ENCODE data around the gene TM9SF2. TPM values are rescaled to one million over a fixed set of nuclear protein-coding genes. Genes with fewer than 3 reads are reported as not detected.

TM9SF2 gene
- total RNA-seq, 2 experiments from 2014 or later, result 67.9 to 79.4 TPM

- DNase-seq (no peak), ATAC-seq (no peak)
- Mint-ChIP-seq H3K9me3 (ENCODE audit: low read depth) (no peaks in the 10 kb centered on the region), H3K4me1 (peaks cover 2% of the 10 kb centered on the region), H3K4me3 (no peak overlapping the region), H3K27ac (no peak overlapping the region), H3K36me3 (no peaks in the 10 kb centered on the region), H3K27me3 (no peaks in the 10 kb centered on the region)
- CTCF ChIA-PET, result interaction anchor here (0.8 to 0.9 kb wide), 2 partner anchors 20 to 315 kb away, joined by 3 to 4 read pairs; no protein-coding TSS in a partner anchor
These were observed 79.4 kb downstream of the TM9SF2 start for GRCh38 chr13:99580500-99581268.

- no peak for ATAC-seq
These were observed 81.2 kb downstream of the TM9SF2 start for GRCh38 chr13:99582511-99582910.

GRCh38 chr13:99585609-99586008 is 84.3 kb downstream of the TM9SF2 start:
- no peak overlapping the region for H3K27ac Mint-ChIP-seq
- H3K27me3 Mint-ChIP-seq, result peaks cover 5% of the 10 kb centered on the region
- no peaks in the 10 kb centered on the region for H3K36me3 Mint-ChIP-seq
- H3K9me3 Mint-ChIP-seq (ENCODE audit: low read depth), result no peaks in the 10 kb centered on the region
- no peak for ATAC-seq
- no peaks in the 10 kb centered on the region for H3K4me1 Mint-ChIP-seq
- no peak for DNase-seq
- no peak overlapping the region for H3K4me3 Mint-ChIP-seq
- CTCF ChIA-PET, result no interaction called here

More at GRCh38 chr13:99582511-99582910, 81.2 kb downstream of the TM9SF2 start:
- no peak for DNase-seq
- no peaks in the 10 kb centered on the region for H3K27me3 Mint-ChIP-seq
- no peaks in the 10 kb centered on the region for H3K9me3 Mint-ChIP-seq (ENCODE audit: low read depth)
- peaks cover 2% of the 10 kb centered on the region for H3K4me1 Mint-ChIP-seq
- no peak overlapping the region for H3K27ac Mint-ChIP-seq
- CTCF ChIA-PET, result no interaction called here
- no peaks in the 10 kb centered on the region for H3K36me3 Mint-ChIP-seq
- no peak overlapping the region for H3K4me3 Mint-ChIP-seq

- H3K4me3 Mint-ChIP-seq, result no peak overlapping the region
- H3K27me3 Mint-ChIP-seq, result peaks cover 5% of the 10 kb centered on the region
- CTCF ChIA-PET, result no interaction called here
- H3K36me3 Mint-ChIP-seq, result no peaks in the 10 kb centered on the region
- no peak overlapping the region for H3K27ac Mint-ChIP-seq
- ATAC-seq (no peak), DNase-seq (no peak)
- no peaks in the 10 kb centered on the region for H3K9me3 Mint-ChIP-seq (ENCODE audit: low read depth)
- no peaks in the 10 kb centered on the region for H3K4me1 Mint-ChIP-seq
These were observed 85.7 kb downstream of the TM9SF2 start for GRCh38 chr13:99587021-99587420.

- ATAC-seq (no peak), DNase-seq (no peak)
- Mint-ChIP-seq H3K27ac (no peak overlapping the region), H3K27me3 (peaks cover 7% of the 10 kb centered on the region), H3K9me3 (ENCODE audit: low read depth) (no peaks in the 10 kb centered on the region), H3K4me1 (no peaks in the 10 kb centered on the region), H3K4me3 (no peak overlapping the region), H3K36me3 (no peaks in the 10 kb centered on the region)
- CTCF ChIA-PET, result no interaction called here
These were observed 86.8 kb downstream of the TM9SF2 start for GRCh38 chr13:99587893-99588606.

GRCh38 chr13:99589575-99589974 is 88.3 kb downstream of the TM9SF2 start:
- no peaks in the 10 kb centered on the region for H3K36me3 Mint-ChIP-seq
- H3K4me3 Mint-ChIP-seq, result no peak overlapping the region
- ATAC-seq (no peak), DNase-seq (no peak)
- H3K27ac Mint-ChIP-seq, result no peak overlapping the region
- peaks cover 7% of the 10 kb centered on the region for H3K27me3 Mint-ChIP-seq
- CTCF ChIA-PET, result no interaction called here
- H3K4me1 Mint-ChIP-seq, result no peaks in the 10 kb centered on the region
- no peaks in the 10 kb centered on the region for H3K9me3 Mint-ChIP-seq (ENCODE audit: low read depth)

DNA sequence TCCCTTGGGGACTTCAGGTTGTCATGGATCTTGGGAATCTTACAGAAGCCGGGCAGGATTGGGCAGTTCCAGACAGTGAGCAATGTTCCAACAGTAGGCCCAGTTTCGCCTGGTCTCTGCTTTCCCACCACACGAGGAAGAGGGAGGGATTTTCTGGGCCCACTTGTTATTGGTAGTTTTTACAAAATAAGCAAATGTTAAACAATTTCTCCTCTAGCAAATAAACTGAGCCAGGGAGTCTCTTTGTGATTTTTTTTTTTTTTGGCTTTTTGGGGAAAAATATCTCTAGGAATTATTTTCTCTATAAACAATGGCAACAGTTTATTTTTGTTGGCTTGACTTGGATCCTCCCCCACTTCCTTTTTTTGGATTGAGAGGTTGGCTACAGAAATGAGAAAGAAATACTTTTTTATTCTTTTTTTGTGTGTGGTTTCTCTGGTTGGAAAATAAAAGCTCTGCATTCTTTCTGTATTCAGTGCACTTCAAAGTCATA is 89.3 kb downstream of the TM9SF2 start:
- Mint-ChIP-seq H3K27me3 (peaks cover 11% of the 10 kb centered on the region), H3K36me3 (no peaks in the 10 kb centered on the region), H3K9me3 (ENCODE audit: low read depth) (no peaks in the 10 kb centered on the region), H3K4me1 (no peaks in the 10 kb centered on the region), H3K27ac (no peak overlapping the region), H3K4me3 (no peak overlapping the region)
- DNase-seq, result no peak
- no peak for ATAC-seq
- CTCF ChIA-PET, result no interaction called here

DNA sequence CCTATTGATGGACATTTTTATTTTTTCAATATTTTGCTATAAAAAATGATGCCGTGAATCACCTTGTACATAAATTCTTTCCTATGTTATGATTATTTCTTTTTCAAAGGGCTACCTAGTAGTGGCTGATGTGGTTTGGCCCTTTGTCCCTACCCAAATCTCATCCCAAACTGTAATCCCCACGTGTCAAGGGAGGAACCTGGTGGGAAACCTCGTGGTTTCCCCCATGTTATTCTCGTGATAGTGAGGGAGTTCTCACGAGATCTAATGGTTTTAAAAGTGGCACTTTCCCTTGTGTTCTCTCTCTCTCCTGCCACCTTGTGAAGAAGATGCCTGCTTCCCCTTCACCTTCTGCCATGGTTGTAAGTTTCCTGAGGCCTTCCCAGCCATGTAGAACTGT is 94.9 kb downstream of the TM9SF2 start:
- H3K36me3 Mint-ChIP-seq, result no peaks in the 10 kb centered on the region
- peaks cover 6% of the 10 kb centered on the region for H3K27me3 Mint-ChIP-seq

DNA sequence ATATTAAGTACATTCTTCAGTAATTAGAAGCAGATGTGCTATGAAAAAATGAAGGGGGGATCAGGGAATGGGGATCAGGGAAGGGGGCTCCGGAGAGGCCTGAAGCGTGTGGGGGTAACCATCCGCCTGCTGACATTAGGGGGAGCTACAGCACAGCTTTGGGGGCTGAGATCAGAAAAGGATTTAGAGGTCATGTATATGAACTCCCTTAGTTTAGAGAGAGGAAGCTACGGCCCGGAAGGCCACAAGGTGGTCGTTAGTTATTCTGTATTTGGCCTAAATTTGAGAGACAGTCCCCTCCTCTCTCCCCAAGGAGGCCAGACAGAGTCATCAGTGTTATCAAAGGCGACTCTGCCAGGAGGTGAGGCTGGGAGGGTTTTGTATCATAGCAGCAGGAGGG is 99.0 kb downstream of the TM9SF2 start:
- DNase-seq, result no peak
- no peak overlapping the region for H3K27ac Mint-ChIP-seq
- H3K27me3 Mint-ChIP-seq, result peaks cover under 1% of the 10 kb centered on the region
- no peak overlapping the region for H3K4me3 Mint-ChIP-seq
- ATAC-seq, result no peak
- no peaks in the 10 kb centered on the region for H3K36me3 Mint-ChIP-seq
- no peaks in the 10 kb centered on the region for H3K9me3 Mint-ChIP-seq (ENCODE audit: low read depth)
- peaks cover 8% of the 10 kb centered on the region for H3K4me1 Mint-ChIP-seq
- CTCF ChIA-PET, result interaction anchor here (0.8 kb wide), 1 partner anchor 19 kb away, joined by 3 read pairs; no protein-coding TSS in a partner anchor

More for the DNA sequence above, 94.9 kb downstream of the TM9SF2 start:
- Mint-ChIP-seq H3K9me3 (ENCODE audit: low read depth) (no peaks in the 10 kb centered on the region), H3K4me3 (no peak overlapping the region), H3K27ac (no peak overlapping the region), H3K4me1 (peaks cover 1% of the 10 kb centered on the region)
- ATAC-seq, result no peak
- no peak for DNase-seq
- CTCF ChIA-PET, result no interaction called here

- Mint-ChIP-seq H3K27ac (no peak overlapping the region), H3K4me1 (peaks cover 16% of the 10 kb centered on the region), H3K9me3 (ENCODE audit: low read depth) (no peaks in the 10 kb centered on the region), H3K4me3 (no peak overlapping the region), H3K36me3 (no peaks in the 10 kb centered on the region), H3K27me3 (no peaks in the 10 kb centered on the region)
- CTCF ChIA-PET, result no interaction called here
- ATAC-seq (no peak), DNase-seq (no peak)
These were observed 100.3 kb downstream of the TM9SF2 start for GRCh38 chr13:99601535-99601934.

- DNase-seq (no peak), ATAC-seq (no peak)
- H3K27ac Mint-ChIP-seq, result no peak overlapping the region
- H3K4me1 Mint-ChIP-seq, result peaks cover 27% of the 10 kb centered on the region
- CTCF ChIA-PET, result no interaction called here
- peaks cover 4% of the 10 kb centered on the region for H3K36me3 Mint-ChIP-seq
- no peaks in the 10 kb centered on the region for H3K9me3 Mint-ChIP-seq (ENCODE audit: low read depth)
- peak overlapping the region; percentile 4 for H3K4me3 Mint-ChIP-seq
- no peaks in the 10 kb centered on the region for H3K27me3 Mint-ChIP-seq
These were observed 103.4 kb downstream of the TM9SF2 start for GRCh38 chr13:99604636-99605035.

DNA sequence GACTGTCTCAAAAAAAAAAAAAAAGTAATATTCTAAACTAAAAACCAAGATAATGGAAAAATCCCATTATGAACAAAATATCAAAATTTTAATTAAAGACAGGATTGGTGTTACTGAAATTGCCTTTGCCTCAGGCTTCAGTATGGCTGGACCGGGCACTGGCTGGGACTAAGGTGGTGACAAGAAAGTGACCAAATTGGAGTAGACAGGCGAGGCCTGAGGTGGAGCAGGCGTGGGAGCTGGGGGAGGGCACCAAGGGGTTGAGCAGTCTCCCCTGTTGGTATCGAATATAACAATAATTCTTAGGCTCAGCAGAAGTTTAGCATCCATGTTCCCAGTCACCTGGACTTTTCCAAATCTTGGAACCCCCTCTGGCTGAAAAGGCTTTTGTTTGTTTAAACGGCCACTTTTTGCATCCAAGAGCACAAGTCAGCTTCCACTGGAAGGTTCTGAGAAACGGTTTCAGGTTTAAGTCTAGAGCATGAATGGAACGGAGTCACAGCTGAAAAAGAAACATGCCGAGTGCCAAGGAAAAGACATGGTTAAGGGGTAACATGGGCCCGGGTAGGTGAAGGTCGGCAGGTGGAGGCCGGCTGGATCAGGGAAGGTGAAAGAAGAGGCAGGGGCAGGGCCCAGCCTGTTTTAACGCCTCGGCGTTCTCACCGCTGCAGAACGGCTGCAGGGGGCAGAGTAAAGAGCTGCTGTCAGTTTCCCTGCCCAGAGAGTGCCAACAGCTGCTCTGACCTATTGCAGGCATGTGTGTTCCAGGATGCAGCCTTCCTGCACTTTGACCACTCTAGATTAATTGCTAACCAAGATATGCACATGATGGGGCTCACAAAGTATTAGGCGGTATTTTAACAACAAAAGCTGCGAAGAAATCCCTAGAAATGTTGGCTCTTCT is 104.4 kb downstream of the TM9SF2 start:
- H3K4me1 Mint-ChIP-seq, result peaks cover 31% of the 10 kb centered on the region
- peaks cover 4% of the 10 kb centered on the region for H3K36me3 Mint-ChIP-seq
- peak overlapping the region; percentile 85 for H3K4me3 Mint-ChIP-seq
- H3K27me3 Mint-ChIP-seq, result no peaks in the 10 kb centered on the region
- CTCF ChIA-PET, result interaction anchor here (0.7 to 1.9 kb wide), 8 partner anchors 10 to 980 kb away, joined by 3 to 11 read pairs (median 3); no protein-coding TSS in a partner anchor
- ATAC-seq, result peak; percentile 63
- DNase-seq, result peak; percentile 66
- no peaks in the 10 kb centered on the region for H3K9me3 Mint-ChIP-seq (ENCODE audit: low read depth)
- H3K27ac Mint-ChIP-seq, result peak overlapping the region; percentile 75
